SW480 (cell line): Measurements from ENCODE around the gene FTCD.

ENCODE experiments used
- DNase-seq: peaks from one replicate; pipeline ENCODE4 v3.0.0-alpha.2; 2016; ENCODE audit warnings: low spot score

FTCD gene

DNA sequence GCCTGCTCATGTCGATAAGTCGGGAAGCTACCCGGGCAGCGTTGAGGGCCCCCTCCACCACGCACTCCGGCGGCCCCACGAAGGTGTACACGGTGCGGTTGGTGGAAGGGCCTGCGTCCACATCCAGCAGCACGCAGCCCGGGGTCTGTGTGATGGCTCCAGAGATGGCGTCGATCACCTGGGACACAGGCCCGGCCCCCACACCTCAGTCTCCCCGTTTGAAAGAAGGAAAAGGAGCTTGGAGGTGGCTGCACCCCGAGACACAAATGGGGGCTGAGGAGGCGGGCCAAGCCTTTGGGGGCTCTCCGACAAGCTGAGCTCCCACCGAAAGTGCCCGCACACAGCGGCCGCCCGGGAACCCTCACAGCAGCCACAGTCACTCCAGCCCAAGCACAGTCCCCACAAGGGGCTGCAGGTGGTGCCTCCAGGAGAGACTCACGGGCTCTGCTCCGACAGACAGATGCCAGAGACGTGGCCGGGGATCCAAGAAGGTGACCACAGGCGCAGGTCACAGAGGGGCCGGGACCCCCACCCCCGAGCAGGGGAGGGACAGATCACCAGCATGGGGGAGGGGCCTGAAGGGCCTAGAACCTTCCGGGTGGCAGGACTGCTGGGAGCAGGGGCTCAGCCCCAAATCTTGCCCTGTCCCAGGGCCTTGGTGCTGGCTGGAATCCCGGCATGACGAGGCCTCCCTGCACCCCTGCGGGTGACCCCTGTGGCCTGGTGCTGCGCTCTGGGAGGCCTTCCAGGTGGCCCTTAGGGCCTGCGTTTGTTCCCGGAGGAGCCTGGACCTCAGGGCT, 1.0 kb downstream of the FTCD start:
- no peak for DNase-seq

DNA sequence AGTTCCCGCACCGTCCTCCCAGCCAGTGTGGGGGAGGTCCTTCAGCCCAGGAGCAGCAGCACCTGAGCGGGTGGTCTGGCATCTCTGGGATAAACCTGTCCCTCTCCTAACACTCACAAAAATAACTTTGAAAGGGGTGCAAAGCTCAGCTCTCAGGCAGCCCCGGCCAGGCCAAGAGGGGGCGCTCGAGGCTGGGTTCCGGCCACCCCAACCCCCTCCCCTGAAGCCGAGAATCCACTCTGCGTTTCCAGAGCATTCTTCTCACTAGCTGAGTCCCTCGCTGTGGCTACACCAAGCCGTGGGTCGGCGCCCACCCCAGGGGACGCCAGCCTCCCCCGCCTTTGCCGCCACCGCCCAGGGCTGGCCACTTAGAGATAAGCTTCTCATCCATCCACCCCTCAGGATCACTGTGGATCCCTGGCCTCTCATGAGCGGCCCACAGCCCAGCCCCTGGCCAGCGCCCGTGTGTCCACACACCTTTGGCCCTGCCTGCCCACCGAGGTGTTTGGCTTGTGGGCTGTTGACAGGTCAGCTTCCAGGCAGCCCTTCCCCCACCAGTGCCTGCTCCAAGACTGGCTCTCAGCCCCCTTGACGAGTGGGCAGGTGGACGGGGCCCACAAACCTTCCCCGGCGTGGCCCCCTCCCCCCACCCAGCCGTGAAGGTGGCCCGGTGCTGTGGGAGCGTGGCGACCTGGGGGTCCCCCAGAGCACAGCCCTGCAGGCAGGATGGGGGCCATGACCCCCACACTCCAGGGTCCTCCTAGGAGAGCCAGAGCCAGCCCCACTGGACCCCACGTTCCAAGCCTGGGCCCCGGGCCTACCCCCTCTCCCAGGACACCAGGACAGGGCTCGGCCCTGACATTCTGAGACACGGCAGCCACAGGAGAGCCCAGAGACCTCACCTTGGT, 1.9 kb downstream of the FTCD start:
- DNase-seq = no peak

DNA sequence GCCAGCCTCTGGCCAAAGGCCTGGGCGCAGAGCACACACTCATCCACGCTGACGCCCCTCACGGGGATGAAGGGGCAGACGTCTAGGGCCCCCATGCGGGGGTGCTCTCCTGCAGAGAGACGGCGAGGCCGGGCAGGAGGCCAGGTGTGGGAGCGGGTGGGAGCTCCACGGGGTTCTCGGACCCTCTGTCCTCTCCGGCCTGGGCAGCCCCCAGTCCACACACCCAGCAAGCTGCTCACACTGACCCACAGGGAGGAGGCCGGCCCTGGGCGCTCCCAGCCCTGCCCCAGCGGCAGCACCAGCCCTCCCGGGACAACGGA, 2.5 kb downstream of the FTCD start:
- DNase-seq = no peak

DNA sequence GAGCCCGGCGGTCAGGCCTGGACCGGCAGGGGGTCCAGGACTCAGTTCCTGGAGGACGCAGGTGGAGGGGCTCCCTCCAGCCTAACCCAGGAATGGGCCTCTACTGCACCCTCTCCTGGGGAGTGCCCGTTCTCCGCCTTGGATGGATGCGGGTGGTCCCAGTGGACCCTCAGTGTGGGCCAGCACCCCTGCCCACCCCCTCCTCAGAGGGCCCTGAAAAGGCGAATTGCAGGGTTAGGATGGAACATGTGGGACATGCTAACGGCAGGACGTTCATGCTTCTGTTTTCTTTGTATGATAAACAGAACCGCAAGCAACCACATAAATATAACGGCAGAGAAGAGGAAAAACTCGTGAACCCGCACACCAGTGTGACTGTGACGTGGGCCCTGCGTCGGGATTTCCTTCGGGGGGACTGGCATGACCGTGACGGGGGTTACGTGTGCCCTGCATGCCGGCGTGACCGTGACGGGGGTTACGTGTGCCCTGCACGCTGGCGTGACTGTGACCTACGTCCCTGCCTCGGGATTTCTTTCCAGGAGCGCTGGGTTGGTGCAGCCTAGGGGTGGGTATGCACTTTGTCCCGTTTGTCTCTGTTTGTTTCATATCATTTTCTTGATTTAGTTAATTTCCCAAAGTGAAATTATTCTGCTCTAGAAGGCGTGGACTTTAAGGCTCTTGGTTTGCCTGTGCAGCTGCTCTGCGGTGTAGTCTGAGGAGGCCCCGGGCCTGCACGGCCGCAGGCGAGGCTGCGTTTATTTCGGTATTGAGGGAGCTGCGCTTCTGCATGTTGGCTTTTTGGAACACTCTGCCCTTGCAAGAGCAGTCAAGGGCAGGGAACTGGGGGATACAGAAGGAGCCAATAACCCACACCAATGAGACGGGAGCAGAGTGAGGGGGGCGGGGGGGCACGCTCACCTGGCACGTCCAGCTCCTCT, 3.1 kb downstream of the FTCD start:
- DNase-seq = no peak

DNA sequence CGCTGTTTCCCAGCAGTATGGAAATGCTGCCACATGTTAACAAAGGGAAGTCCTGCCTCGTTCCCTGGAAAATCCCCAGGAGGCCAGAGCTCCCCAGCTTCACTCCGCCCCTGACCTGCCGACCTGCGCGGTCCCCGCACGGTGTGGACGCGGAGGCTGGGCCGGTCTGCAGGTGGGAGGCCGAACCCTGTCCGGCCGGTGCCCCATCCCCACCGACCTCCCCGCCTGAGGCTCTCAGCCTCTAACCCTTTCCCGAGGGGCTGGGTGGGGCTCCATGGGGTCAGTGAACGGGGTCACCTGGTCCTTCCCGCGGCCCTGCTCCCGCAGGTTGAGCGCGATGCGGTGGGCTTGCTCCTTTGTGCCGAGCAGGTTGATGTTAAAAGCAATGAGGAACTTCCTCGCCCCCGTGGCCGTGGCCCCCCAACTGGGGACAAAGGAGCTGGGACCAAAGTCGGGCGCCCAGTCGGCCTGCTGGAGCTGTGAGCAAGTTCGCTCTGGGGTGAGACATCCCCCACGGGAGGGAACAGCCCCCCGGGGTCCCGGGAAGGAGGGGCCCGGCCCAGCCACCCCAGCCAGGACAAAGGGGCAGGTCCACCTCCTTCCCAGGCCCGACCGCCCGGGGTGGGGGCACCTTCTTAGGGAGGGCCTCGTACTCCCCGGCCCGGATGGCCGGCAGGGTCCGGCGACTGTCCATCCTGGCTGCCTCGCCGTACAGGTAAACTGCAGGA, 4.0 kb downstream of the FTCD start:
- no peak for DNase-seq

DNA sequence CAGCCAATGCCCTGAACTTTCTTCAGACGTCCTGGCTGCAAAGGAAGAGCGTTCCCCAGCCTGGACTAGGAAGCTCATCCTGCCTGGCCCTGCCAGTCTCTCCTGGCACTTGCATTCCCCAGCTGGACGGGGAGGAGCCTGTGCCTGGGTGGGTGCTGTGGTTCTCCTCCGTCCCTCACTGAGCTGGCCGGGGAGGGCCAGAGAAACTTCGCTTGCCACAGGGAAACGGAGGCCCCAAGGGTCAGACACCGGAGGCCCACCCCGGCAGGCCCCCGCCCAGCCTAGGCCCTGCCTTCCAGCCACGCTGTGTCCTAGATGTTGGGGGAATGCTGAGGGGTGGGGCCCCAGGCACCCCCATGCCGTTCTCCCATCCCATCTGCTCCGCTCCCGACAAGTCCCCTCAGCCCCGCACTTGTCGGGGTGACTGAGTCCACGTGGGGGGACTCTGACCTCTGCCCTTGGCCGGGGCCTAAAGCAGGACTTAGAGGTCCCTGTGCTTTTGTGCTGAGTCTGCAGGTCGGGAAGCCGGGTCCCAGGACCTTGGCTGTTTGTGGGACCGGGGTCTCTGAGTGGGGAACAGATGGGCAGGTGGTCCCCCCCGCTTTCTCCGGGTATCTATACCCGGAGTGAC, 4.8 kb downstream of the FTCD start:
- DNase-seq = no peak

DNA sequence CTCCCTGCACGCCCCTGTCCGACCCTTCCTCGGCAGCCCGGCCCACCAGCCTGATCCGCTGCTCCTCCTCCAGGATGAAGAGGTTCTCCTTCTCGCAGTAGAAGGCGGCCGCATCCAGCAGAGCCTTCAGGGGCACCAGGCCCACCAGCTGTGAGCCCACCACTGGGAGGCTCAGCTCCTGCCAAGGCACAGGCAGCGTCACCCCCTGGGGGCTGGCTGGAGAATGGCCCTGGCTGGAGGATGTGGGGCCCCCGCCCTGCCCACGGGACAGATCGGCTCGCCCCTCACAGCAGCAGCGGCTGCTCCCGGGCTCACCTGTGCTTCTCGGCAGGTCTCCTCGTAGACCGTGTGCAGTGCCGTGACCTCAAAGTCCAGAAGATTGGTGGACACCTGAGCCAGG, 5.3 kb downstream of the FTCD start:
- DNase-seq = no peak

DNA sequence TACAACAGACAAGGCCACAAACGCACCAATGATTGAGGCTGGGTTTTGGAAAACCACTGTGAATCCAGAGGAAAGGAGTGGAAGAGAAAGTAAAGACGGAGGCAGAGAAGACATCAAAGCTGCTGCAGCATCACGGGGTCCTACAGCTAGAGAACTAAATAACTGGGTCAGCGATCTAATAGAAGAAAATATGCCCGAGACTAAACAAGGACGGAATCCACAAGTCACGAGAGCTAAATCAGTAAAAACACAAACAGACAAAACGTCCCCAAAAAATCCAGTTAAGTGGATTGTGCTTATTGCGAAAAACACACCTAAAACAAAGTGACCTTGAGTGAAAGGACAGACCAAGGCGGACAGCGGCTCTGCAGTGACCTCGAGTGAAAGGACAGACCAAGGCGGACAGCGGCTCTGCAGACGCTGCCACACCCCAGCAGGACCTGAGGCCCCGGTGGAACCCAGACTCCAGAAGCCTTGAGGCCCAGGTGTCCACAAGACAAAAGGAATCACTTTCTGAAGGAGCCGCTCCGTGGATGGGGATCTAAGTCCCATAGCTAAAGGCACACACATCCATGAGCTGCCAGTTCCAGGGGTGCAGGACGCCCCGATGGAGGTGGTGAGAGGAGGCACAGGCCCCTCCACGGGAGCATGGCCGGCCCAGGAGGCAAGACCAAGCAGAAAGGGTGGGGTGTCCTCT, 6.0 kb downstream of the FTCD start:
- no peak for DNase-seq

DNA sequence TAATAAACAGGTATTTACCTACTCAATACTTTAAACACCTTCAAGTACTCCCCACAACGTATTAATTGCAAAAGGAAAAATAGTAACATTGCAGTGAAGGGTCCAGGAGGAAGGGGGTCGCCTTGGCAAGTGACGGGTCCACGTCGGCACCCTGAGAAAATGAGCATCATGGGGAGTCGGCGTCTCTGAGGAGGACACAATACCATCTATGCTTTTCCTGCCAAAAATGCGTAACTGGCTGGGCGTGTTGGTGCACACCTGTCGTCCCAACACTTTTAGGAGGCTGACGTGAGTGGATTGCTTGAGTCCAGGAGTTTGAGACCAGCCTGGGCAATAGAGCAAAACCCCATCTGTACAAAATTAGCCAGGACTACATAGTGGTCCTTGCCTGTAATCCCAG, 7.3 kb downstream of the FTCD start:
- DNase-seq = no peak

DNA sequence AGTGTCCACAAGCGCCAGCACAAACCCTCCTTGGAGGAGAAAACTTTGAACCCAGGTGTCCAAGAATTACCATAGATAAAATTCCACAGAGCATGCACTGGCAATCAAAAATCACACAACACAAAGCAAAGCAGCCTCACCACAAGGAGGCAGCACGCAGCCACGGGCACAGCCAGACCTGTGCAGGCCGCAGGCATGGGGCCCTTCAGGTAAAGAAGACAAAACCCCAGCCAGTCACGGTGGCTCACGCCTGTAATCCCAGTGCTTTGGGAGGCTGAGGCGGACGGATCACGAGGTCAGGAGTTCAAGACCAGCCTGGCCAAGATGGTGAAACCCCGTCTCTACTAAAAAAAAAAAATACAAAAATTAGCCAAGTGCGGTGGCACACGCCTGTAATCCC, 8.0 kb downstream of the FTCD start:
- peak; percentile 68 for DNase-seq

DNA sequence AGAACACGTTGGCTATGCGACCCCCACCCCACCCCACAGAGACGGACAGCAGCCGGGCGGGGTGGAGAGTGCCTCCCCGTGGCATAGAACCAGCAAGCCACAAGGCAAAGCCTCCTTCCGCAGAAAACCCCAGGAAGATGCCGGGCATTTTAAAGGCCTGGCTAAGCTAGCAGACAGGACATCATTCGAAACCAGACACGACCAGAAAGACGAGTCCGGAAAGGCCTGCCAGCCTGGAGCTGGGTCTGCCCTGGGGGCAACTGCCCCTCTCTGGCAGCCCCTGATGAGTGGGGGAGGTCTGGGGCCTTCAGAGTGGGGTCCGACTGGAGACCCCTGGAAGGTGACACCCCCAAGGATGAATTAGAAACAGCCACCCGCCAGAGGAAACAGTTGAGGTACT, 8.5 kb downstream of the FTCD start:
- DNase-seq = no peak

DNA sequence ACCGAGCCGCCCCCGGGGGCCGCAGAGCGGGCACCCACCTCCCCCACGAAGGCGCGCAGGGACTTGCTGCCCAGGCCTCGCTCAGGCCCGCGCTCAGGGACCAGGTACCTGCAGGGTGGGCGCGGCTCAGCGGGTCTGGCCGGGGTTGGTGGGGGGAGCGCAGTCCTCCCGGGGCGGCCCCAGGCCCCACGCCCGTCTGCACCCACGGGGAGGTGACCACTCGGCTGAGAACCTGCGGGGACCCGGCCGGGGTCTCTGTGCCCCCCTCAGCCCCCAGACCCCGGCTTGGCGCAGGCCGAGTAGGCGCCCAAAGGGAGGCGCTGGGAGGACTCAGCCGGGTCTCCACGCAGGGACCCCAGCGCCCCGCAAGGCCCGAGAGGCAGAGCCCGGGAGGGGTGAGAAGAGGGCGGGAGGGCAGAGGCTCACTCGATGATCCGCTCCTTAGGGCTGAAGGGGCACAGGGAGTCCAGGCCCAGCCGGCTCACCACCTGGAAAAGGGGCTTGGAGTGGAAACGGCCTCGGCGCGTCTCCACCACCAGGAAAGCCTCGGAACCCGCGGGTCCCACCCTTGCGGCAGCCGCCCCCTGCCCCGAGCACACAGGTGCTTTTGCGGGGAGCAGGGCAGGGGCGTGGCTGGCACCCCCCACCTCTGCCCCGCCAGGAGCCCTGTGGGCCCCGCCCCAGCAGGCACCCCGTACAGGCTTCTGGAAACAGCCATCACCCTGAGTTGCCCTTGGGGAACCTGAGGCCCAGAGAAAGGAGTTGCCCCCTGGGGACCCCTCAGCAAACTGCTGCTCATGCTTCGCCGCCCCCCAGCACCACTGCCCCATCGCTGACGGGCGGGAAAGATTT, 9.3 kb downstream of the FTCD start:
- DNase-seq = no peak

DNA sequence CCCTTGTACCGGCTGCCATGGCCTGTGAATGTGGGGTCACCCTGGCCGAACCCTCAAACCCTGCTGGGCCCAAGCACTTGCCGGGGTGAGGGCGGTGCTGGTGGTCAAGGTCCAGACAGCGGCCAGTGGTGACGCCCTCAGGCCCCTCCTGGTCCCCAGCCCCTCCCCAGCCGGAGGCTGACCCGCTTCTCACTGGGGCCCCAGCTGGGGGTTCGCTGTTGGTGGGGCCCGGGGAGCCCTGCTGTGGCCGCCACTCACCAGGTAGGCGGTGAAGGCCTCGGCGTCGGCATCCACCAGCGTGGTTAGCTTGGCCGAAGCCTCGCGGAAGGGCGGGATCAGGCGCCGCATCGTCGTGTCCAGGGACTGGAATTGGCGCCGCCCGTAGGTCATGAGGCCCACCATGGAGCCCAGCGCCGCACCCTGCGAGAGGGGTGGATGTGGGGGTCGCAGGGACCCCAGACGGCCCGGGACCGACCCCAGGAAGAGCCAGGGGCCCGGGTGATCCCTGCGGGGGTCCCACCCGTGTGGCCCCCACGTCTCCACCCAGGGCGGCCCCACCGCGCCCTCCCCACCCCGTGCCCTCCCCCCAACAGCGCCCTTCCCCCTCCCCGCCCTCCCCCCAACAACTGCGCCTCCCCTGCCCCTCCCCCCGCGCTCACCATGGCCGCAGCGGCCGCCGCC, 10.1 kb downstream of the FTCD start:
- DNase-seq = no peak

DNA sequence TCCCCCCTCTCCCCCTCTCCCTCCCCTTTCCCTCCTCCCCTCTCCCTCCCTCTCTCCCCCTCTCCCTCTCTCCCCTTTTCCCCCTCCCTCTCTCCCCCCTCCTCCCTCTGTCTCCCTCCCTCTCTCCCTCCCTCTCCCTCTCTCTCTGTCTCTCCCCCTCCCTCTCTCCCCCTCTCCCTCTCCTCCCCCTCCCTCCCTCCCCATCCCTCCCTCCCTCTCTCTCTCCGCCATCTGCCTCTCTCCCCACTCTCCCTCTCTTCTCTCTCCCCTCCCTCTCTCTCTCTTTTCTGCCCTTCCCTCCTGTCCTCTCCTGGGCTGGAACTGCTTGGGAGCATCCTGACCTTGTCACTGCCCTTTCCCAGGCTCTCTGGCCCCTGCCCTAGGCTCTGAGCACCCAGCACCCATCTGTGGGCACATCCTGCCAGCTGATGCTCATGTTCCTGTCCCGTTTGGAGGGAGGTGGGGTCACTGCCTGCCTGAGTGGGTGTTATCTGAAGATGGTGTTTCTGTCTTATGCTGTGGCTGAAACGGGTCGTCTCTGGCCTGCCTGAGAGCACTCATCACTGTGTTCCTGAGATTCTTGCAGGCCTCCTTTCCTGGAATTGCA, 10.8 kb downstream of the FTCD start:
- DNase-seq = no peak

DNA sequence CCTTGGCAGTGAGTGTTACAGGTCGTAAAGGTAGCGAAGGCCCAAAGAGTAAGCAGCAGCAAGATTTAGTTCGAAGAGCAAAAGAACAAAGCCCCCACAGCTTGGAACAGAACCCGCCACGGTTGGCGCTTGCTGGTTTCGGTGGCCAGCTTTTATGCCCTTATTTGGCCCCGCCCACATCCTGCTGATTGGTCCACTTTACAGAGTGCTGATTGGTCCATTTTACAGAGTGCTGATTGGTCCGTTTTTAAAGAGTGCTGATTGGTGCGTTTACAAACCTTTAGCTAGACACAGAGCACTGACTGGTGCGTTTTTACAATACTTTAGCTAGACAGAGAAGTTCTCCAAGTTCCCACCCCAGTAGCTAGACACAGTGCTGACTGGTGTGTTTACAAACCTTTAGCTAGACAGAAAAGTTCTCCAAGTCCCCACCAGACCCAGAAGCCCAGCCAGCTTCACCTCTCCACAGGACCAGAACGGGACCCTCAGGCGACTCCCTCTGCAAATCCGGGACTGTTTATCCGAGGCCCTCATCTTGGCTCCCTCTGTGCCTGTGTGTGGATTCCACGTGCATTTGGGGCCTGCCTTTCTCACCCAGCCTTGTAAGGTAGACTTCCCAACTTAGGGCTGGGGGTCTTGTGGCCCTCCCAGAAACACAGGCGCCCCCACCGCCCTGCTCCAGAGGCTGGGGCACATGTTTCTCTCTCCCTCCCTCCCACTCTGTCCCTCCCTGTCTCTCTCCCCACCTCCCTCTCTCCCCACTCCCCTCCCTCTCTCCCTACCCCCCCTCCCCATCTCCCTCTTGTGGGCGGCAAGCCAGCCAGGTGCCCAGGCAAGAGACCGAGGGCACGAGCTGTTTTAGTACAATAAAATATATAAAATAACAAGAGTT, 12.6 kb downstream of the FTCD start:
- DNase-seq = no peak

DNA sequence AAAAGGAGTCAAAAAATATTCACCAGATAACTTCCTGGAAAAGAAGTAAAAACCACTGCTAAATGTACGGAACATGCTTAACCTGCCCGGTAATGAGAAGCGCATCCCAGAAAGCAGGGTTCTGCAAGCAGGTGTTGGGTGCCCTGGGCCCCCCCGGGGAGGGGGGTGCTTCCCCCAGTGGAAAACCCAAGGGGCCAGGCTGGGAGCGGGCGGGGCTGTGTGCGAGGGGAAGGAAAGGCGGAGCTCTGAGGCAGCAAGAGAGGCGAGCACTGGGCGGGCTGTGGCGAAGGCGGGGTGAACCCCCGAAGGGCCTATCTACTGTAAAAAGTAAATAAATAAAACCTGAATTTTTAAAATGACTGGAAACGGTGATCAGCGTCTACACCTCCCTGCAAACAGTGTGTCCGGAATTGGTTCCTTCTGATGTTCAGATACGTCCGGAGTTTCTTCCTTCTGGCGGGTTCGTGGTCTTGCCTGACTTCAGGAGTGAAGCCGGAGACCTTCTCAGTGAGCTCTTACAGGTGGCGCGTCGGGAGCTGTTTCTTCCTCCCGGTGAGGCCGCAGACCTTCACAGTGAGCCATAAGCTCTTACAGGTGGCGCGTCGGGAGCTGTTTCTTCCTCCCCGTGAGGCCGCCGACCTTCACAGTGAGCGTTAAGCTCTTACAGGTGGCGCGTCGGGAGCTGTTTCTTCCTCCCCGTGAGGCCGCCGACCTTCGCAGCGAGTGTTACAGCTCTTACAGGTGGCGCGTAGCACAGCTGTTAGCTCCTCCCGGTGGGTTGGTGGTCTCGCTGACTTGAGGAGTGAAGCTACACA, 13.4 kb downstream of the FTCD start:
- DNase-seq = no peak
